Activated CD8-positive, alpha-beta memory T cell treated with anti-CD3 and anti-CD28 coated beads for 36 hours (primary cell): ENCODE results near the gene NXN. TPM values are rescaled to one million over a fixed set of nuclear protein-coding genes. Genes with fewer than 3 reads are reported as not detected.
"Not testable (repeated sequence)": the region's sequence is repeated elsewhere in the genome, so short reads cannot be mapped to it uniquely, and the experiment has no call there.

Source experiments
- CTCF ChIA-PET: fragments of 350-600 bp; sonication (Branson Sonifier 250); formaldehyde crosslinking; loops from one replicate; lab custom pipeline; 2021; ENCODE audit warnings: antibody characterized with exemption; lab: Charles Lee
- POLR2A ChIA-PET: fragments of 350-600 bp; sonication (Branson Sonifier 250); formaldehyde crosslinking; loops from one replicate; lab custom pipeline; 2021; ENCODE audit warnings: antibody characterized with exemption; lab: Charles Lee
- total RNA-seq, 2 experiments: library from RNA; stranded (reverse); gene quantifications; one replicate each; pipeline ENCODE4 v1.2.3, GENCODE V29; 2021

The NXN gene
- total RNA-seq, 2 experiments from 2014 or later: 0.13 to 0.25 TPM

GRCh38 chr17:944266-944826 is 35.2 kb downstream of the NXN start:
- POLR2A ChIA-PET: no interaction called here
- CTCF ChIA-PET: no interaction called here

GRCh38 chr17:935485-935884 is 44.1 kb downstream of the NXN start:
- CTCF ChIA-PET: no interaction called here
- POLR2A ChIA-PET: no interaction called here

- ChIA-PET CTCF (no interaction called here), POLR2A (no interaction called here)
Measured at GRCh38 chr17:933312-934073, 46.1 kb downstream of the NXN start.

- ChIA-PET CTCF (interaction anchor here (0.8 kb wide), 1 partner anchor 48 kb away, joined by 3 read pairs; no protein-coding TSS in a partner anchor), POLR2A (no interaction called here)
Measured at GRCh38 chr17:930258-930657, 49.3 kb downstream of the NXN start.

DNA sequence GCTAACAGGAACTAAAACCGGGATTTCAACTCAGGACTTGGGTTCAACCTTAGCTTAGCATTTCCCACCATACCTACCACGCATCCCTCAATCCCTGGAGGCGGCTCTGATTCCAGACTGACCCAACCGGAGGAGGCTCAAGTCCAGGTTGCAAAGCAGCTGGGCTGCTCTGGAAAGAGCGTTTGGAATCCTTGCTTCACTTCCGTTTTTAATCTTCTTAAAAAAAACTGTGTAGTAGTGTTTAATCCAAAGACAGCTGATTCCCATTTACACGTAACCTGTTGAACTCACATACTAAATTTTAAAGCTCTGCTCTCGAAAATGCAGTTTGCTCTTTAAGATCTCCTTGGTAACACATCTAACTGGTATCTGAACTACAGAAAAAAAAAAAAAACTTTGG is 50.0 kb downstream of the NXN start:
- CTCF ChIA-PET: interaction anchor here (0.8 kb wide), 1 partner anchor 47 kb away, joined by 3 read pairs; no protein-coding TSS in a partner anchor
- POLR2A ChIA-PET: no interaction called here

GRCh38 chr17:927611-928461 is 51.7 kb downstream of the NXN start:
- POLR2A ChIA-PET: no interaction called here
- CTCF ChIA-PET: no interaction called here

DNA sequence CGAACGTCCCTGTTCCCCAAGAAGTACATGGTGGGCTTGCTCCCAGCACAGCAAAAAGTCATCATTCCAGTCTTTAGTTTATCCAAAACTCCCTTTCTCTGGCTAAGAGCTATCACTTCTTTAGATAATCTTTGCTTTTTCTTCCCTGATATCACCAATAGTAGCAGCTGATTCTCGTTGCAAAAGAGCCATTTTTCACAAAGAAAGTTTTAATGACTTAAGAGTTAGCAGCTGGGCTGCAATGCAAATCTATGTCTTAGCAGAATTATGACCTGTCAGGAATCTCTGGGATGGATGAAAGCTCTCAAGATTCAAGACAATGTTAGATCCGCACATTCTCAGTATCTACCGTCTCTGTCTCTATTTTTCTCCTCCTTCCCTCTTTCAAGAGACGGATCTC is 53.8 kb downstream of the NXN start:
- ChIA-PET CTCF (no interaction called here), POLR2A (no interaction called here)

DNA sequence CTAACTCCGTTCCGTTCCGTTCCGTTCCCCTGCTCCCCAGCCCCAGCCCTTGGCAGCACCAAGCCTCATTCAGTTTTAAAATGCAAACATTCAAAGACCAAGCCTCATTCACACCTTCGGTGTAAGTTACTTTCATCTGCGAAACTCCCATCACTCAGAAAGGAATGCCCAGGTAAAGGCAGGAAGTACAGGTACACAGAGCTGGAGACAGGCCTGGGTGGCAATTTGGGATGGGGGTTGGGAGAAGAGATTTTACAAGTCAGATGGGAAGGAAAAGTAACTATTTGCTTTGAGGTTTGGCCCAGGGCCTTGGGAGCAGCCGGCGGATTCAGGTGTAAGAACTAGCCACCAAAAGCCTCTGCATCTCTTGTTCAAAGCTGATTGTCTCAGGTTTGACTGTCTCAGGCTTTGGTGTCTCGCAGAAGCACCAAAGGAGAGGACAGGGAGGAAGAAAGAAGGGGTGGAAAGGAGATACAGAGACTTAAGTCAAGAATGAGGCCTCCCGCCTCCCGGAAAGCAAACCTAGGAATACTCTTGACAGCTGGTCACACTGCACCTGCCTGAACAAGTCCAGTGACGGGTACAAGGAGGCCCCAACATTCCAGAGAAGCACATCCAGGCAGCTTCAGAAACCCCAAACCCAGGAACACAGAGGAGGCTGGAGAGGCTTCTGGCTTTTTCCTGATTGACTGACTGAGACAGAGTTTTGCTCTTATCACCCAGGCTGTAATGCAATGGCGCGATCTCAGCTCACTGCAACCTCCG is 54.7 kb downstream of the NXN start:
- POLR2A ChIA-PET: no interaction called here
- CTCF ChIA-PET: no interaction called here

- CTCF ChIA-PET: not testable (repeated sequence)
Measured at GRCh38 chr17:924306-924705, 55.3 kb downstream of the NXN start.

GRCh38 chr17:923633-924032 is 55.9 kb downstream of the NXN start:
- CTCF ChIA-PET: no interaction called here

More at GRCh38 chr17:924306-924705, 55.3 kb downstream of the NXN start:
- POLR2A ChIA-PET: not testable (repeated sequence)

DNA sequence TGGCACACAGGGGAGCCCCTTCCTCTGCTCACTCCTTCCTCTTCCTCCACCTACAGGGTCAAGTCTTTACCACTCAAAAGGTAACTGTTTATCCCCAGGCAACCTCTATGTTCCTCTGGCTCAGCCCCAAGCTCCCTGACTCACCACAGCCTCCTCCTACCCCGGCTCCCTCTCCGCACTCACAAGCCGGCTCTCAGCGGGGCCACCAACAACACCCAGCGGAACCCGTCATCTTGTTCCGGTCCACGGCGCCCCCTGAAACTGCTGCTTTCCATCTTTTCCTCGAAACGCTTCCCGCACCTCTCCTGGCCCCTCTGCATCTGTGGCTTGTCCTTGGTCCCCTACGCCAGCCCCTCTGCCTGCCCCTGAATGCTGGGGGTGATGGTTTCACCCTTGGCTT is 58.4 kb downstream of the NXN start:
- CTCF ChIA-PET: no interaction called here

More at GRCh38 chr17:923633-924032, 55.9 kb downstream of the NXN start:
- POLR2A ChIA-PET: no interaction called here

GRCh38 chr17:920190-920589 is 59.4 kb downstream of the NXN start:
- ChIA-PET CTCF (no interaction called here), POLR2A (no interaction called here)

More for the DNA sequence above, 58.4 kb downstream of the NXN start:
- POLR2A ChIA-PET: no interaction called here

- CTCF ChIA-PET: no interaction called here
- POLR2A ChIA-PET: no interaction called here
Measured at GRCh38 chr17:917941-918740, 61.4 kb downstream of the NXN start.

- CTCF ChIA-PET: interaction anchor here (0.7 kb wide), 1 partner anchor 39 kb away, joined by 4 read pairs; no protein-coding TSS in a partner anchor
- POLR2A ChIA-PET: no interaction called here
Measured at GRCh38 chr17:917391-917811, 62.2 kb downstream of the NXN start.

- ChIA-PET POLR2A (no interaction called here), CTCF (no interaction called here)
Measured at GRCh38 chr17:916315-916714, 63.3 kb downstream of the NXN start.

DNA sequence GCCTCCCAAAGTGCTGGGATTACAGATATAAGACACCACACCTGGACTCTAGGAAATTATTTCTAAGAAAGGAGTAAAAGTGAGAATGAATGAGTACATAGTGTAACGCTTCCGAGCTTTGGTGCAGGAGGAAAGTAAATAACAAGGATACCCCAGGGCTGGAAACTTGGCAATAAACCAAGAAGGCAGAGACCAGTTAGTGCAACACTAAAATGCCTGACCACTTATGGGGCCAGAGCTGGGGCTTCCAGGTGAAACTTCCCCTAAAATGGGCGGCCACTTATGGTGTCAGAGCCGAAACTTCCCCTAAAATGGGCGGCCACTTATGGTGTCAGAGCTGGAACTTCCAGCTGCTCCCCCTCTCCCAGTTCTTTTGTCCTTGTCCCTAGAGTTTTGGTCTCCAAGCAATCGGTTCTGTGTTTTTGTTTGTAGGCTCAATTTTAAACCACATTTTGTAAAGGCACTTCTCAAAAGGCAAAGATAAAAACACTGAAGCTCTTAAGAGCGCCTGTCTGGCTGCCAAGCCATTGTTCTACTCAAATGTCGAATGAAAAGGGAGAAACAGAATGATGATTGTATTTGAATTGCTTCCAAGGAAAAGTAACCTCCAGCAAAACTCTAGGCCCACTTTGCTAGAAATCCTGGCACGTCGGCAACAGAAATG is 63.9 kb downstream of the NXN start:
- ChIA-PET POLR2A (no interaction called here), CTCF (no interaction called here)

GRCh38 chr17:914561-914960 is 65.0 kb downstream of the NXN start:
- CTCF ChIA-PET: no interaction called here
- POLR2A ChIA-PET: no interaction called here

DNA sequence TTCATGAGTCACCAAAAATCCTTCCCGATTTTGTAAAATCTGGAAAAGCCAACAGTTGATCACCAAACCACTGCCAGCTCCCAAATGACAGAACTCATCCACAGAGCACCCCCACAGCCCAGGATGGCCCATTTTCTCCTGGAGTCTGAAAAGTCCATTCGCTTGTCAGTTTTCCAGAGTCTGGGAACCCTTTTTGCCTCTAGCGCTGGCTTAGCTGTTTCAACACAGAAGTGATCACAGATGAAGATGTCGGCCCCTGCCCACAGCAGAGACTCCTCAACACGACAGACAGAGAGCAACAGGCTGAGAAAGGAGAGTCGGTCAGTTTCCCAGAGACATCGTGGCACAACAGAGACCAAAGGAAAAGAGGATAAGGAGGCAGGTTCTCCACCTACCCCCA is 66.4 kb downstream of the NXN start:
- CTCF ChIA-PET: no interaction called here
- POLR2A ChIA-PET: no interaction called here
